Cardiac atrium fibroblast (primary cell): ENCODE measurements around the gene SMC1B. TPM values are rescaled to one million over a fixed set of nuclear protein-coding genes. Genes with fewer than 3 reads are reported as not detected.

Experiments used
- total RNA-seq: library from RNA; depleted of rRNA; stranded (reverse); fragments of >200 nt; gene quantifications from 2 replicates; pipeline ENCODE4 v1.2.3, GENCODE V29; 2015

SMC1B gene, protein sequence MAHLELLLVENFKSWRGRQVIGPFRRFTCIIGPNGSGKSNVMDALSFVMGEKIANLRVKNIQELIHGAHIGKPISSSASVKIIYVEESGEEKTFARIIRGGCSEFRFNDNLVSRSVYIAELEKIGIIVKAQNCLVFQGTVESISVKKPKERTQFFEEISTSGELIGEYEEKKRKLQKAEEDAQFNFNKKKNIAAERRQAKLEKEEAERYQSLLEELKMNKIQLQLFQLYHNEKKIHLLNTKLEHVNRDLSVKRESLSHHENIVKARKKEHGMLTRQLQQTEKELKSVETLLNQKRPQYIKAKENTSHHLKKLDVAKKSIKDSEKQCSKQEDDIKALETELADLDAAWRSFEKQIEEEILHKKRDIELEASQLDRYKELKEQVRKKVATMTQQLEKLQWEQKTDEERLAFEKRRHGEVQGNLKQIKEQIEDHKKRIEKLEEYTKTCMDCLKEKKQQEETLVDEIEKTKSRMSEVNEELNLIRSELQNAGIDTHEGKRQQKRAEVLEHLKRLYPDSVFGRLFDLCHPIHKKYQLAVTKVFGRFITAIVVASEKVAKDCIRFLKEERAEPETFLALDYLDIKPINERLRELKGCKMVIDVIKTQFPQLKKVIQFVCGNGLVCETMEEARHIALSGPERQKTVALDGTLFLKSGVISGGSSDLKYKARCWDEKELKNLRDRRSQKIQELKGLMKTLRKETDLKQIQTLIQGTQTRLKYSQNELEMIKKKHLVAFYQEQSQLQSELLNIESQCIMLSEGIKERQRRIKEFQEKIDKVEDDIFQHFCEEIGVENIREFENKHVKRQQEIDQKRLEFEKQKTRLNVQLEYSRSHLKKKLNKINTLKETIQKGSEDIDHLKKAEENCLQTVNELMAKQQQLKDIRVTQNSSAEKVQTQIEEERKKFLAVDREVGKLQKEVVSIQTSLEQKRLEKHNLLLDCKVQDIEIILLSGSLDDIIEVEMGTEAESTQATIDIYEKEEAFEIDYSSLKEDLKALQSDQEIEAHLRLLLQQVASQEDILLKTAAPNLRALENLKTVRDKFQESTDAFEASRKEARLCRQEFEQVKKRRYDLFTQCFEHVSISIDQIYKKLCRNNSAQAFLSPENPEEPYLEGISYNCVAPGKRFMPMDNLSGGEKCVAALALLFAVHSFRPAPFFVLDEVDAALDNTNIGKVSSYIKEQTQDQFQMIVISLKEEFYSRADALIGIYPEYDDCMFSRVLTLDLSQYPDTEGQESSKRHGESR
- not detected in 2 replicates for total RNA-seq

GRCh38 chr22:45413368-45414211 is at the start of gene SMC1B, which contains the start of gene RIBC2:
Gene SMC1B, minus strand, starts transcription at chr22:45413599. Its CDS starts 32 bp downstream, at chr22:45413567.
Gene RIBC2, plus strand, starts transcription at chr22:45413693. Its CDS starts 194 bp downstream, at chr22:45413887.

DNA sequence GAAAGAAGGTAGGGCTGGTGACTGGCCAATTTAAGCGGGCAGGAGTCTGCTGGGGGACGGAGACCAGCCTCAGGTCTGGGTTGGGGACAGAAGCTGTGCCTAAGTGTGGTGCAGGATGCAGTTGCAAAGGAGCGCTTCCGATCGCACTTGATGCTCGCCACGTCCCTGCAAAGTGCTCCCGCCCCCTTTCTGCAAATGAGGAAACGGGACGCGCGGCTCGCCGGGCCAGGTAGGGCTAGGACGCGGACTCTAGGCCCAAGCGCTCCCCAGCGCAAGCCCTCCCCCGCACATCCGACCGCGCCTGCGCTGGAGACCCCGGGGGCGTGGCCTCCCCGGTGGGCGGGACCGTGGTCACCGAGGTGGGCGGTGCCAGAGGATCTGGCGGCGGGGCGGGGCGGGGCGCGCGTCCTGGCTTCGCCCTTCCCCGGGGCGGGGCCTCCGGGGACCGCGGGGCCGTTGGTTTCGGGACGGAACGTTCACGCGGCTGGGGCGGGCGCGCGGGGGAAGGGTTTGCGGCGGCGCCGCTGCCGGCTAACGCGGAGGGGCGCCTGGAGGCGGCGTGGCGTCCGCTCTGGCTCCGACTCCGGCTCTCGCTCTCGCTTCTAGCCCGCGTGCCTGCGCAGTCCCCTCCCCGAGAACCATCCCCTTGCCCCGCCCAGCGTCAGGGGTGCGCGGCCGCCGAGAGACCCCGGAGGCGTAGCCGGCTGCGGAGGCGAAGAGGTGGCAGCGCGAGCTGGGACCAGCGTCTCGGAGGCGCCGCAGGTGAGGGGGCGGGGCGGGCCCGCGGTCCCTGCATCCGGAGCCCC is 103.8 kb downstream of the SMC1B start, which contains the start of gene FAM118A:
Gene FAM118A (plus strand): TSS at position 513 of the 806 bp plus-strand sequence. CDS start 12,446 bp downstream, outside the sequence.

Other genes with a start within 250 kb of the SMC1B start
- 28.7 and 43.1 TPM in 2 replicates for gene NUP50, start 249.7 kb downstream of the SMC1B start, total RNA-seq
- gene KIAA0930, start 172.7 kb downstream of the SMC1B start, total RNA-seq: 21.3 and 32.9 TPM in 2 replicates
- gene UPK3A, start 128.7 kb downstream of the SMC1B start, total RNA-seq: not detected in 2 replicates
- gene FAM118A, start 103.7 kb downstream of the SMC1B start, total RNA-seq: 9.4 and 19.8 TPM in 2 replicates
- 0.32 TPM in 1 of 2 replicates, not detected in the other for gene RIBC2, start 94 bp upstream of the SMC1B start, total RNA-seq
- gene FBLN1, start 89.3 kb upstream of the SMC1B start, total RNA-seq: 9.7 and 34.1 TPM in 2 replicates